ENCODE measurements around the gene RAB3GAP2.
"Not testable (repeated sequence)": the region's sequence is repeated elsewhere in the genome, so short reads cannot be mapped to it uniquely, and the experiment has no call there.

RAB3GAP2 gene

DNA sequence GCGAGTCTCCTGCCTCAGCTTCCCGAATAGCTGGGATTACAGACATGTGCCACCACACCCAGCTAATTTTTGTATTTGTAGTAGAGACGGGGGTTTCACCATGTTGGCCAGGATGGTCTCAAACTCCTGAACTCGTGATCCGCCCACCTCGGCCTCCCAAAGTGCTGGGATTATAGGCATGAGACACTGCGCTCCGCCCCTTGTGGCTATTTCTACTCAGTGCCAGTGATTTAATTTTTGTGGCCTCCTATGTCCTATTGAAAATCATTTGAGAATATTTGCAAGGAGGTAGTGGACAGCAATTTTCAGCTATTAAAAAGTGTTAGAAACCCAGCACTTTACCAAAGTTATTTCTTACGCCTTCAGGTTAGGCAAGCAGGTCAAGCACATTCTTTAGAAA lies 36.0 kb downstream of the RAB3GAP2 start:
- DNase-seq, result not testable (repeated sequence)

DNA sequence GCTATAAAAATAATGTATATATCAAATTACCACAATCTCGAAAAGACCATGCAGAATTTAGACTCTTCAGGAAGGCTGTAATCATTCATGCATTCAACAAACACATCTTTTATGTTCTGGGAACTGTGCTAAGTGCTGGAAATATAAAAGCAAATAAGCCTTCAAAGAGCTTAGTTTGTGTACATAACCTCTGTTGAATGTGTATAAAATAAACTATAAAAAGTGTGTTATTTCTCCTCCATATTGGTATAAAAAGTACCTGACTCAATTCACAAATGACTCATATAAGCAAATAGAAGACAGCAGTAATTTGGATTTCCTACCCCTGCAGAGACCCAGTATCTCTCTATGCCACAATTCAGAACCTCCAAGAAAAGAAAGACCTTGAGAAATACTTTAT lies 36.8 kb downstream of the RAB3GAP2 start:
- DNase-seq, result no peak

DNA sequence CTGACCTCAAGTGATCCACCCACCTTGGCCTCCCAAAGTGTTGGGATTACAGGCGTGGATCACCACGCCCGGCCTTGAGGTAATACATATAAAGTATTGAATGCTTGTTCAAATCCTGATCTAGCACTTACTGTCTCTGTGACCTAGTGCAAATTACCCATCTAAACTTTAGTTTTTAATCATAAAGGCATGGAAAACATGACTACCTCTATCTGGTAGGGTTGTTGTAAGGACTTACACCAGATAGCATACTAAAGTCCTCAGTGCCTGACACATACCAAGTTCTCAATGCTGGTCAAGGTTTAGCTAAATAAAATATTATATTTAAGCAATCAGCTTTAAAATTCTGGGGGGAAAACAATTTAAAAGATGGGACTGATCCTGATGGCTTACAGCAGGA lies 38.3 kb downstream of the RAB3GAP2 start:
- DNase-seq, result no peak

DNA sequence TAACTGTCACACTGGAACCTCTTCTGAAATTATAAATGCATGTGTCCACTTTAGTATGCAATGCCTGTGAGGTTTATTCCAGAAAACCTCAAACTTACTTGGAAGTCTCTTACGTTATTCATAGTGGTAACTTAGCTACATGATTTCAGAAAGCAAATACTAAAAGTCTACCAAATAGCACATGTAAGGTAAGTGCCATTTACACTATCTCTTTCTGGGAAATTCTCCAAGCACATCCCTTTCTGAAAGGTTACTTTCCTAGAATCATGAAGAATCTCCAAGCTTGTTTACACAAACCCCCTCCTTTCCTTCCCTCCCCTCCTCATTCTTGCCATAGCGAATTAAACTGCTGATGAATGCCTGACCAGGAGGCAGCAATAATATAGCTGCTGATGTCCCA lies 42.5 kb downstream of the RAB3GAP2 start:
- no peak for DNase-seq

DNA sequence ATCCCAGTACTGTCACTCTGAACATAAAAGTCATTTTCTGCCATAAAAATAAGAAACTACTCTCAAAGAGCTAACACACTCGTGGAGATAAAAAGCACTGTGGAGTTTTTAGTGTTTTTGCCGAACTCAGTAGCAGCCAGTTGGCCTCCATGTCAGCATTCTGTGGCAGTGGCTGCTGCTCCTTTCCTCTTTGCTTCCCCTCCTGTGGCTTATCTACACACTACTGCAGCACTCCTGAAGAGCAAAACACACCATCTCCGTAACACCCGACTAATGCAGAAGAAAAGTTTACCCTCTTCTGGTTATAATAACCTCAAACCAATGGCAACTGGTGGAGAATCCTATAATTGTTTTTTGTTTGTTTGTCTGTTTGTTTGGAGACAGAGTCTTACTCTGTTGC lies 44.9 kb downstream of the RAB3GAP2 start:
- no peak for DNase-seq

DNA sequence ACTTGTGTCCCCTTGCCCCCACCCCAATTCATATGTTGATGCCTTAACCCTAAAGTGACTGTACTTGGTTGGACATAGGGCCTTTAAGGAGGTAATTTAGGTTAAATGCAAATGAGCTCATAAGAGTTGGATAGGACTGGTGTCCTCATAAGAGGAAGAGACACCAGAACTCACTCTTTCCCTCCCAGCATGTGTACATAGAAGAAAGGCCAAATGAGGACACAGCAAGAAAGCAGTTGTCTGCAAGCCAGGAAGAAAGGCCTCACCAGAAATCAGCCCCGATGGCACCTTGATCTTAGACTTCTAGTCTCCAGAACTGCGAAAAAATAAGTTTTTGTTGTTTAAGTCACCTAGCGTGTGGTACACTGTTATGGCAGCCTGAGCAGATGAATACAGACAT lies 45.5 kb downstream of the RAB3GAP2 start:
- DNase-seq, result no peak

DNA sequence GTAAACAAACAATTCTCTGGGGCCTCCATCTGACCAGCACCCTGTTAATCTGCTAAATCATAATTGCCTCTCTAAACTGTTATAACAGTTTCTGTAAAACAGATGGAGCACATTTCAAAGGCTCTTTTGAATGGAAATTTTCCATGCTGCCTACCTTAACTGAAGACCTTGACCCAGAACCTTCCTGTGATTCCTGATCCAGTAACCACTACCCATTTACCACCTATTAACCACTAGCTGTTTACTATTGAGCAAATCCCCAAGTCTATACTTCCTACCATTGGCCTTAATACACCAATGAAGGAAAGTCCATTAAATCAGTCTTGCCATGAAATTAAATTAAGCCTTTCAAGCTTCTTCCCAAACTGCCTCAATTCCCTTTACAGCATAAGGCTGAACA lies 46.3 kb downstream of the RAB3GAP2 start:
- DNase-seq, result no peak

DNA sequence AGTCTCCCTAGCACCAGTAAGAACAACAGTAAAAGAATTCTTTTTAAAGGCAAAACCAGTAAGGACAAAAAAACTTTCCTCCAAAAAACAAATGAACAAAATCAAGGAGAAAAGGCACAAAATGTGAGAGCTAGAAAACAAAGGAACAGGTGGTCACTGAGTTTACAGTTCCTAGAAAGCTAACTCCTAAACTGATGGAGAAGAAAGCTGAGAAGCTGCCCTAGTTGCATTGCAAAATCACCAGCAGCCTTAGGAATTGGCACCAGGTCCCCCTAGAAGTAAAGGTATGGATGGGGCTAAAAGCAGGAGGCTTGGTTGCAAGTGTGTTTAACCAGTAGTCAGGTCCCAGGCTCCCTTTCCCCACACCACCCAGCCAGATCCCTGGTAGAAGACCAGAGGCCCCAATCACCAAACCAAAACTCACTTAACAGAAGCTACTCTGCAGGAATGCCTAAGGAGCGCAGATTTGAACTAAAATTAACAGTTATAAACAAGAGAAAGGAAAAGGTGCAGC lies 47.6 kb downstream of the RAB3GAP2 start:
- DNase-seq, result no peak

DNA sequence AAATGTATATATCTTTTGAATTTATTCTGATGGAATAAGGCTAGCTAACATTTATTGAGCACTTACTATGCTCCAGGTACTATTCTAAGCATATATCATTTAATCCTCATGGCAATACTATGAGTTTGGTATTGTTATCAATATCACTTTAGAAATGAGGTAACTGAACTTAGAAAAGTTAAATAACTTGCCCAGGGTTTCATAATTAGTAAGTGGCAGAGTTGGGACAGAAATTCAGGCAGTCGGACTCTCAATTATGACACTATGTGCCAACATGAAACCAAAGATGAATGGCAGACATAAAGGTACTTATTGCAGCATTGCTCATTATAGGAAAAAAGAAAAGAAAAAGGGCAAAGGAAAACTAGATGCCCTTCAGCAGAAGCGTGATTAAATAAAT lies 48.2 kb downstream of the RAB3GAP2 start:
- no peak for DNase-seq

DNA sequence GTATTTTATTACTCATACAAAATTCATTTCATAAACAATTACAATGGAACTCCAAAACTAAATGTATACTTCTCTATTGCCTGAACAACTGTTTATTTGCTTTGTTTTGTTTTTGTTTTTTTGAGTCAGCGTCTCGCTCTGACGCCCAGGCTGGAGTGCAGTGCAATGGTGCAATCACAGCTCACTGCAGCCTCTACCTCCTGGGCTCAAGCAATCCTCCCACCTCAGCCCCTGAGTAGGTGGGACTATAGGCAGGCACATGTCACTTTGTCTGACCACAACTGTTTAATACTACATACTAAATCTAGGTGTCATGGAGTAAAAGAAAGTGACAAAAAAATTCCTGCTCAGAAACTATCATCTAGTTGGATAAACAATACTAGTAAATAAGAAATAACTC lies 49.3 kb downstream of the RAB3GAP2 start:
- DNase-seq, result no peak

DNA sequence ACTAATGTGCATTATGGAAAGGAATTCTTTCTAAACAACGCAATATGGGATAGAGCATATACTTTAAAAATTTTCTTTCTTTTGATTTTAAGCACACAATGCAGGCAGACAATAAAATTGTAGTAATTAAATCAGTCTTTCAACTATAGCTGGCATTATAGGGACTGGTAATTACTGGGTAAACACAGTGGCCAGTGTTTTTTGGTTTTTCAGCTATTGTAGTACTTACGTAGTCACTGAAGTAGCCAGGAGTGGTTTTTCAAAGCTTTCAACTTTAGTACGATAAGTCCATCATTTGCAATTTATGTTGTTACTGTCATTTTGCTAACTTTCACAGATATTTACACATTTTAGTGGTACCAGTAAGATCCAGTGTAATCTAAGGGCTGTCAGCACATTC lies 50.6 kb downstream of the RAB3GAP2 start:
- no peak for DNase-seq

DNA sequence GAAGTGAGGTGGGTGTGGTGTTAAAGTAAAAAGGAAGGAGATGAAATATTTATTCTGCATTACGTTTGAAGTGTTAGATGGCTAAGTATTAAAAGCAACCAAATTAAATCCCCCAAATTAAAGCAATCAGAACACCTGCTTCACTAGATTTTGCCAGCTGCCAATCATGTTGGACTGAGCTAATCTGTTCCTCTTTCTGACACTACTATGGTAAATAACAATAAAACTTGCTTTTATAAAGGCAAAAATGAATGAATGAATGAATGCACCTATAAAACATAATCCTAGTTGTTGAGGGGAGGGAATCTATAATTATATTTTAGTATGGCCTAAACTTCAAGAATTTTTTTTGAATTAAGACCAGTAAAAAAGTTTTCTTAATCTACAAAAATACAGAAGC lies 51.0 kb downstream of the RAB3GAP2 start:
- DNase-seq, result no peak

DNA sequence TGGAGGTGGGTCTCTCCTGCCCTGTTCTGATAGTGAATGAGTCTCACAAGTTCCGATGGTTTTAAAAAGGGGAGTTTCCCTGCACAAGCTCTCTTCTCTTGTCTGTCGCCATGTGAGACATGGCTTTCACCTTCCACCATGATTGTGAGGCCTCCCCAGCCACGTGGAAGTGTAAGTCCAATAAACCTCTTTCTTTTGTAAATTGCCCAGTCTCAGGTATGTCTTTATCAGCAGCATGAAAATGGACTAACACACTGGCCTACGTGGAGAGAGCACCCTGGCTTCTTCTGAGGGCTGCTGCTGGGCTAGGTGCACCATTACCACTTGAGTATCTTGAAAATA lies 51.6 kb downstream of the RAB3GAP2 start:
- not testable (repeated sequence) for DNase-seq

DNA sequence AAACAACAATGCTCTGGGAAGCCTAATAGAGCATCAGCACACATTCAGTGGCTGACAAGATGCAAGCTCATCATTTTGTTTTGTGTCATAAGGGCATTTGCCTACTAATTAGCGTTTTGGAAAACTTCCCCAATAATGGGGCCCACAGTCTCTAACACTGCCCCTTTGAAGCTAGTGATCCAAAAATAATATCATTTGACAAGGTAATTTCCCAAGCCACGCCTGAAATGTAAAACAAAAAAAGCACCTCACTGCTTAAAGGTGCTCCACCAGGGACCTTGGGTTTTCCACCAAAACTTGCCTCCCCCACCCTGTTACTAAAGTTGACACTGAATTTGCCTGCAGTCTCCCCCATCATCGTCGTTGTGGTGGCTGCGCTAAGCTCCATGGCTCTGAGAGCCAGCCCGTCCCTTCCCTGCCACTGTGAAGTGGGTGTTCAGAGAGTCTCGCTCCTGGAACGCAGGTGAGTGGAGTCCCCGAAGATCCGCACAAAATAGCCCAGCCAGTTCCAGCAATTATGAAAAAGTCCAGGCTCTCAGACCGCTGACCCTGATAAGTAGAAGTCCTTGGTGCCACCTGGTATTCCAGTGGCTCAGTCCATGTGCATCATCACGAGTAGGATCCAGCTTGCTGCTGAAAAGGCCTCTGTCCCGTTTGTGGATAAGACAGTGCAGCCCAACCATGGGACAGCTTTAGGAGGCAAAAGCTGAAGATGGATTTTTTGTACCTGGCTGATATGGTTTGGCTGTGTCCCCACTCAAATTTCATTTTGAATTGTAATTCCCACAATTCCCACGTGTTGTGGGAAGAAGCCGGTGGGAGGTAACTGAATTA lies 52.2 kb downstream of the RAB3GAP2 start:
- no peak for DNase-seq

DNA sequence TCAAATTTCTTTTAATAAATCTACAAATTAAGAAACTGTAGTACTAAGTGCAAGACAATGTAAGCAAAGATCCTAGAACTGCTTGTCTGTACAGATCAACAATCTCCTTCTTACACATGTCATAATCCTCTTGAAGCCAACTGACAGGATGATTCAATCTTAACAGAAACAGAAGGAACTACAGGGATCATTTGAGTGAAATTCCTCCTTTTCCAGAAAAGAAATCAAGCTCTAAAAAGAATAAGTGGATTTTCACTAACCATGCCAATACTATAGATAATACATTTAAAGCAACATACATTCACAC lies 53.2 kb downstream of the RAB3GAP2 start:
- DNase-seq, result no peak

DNA sequence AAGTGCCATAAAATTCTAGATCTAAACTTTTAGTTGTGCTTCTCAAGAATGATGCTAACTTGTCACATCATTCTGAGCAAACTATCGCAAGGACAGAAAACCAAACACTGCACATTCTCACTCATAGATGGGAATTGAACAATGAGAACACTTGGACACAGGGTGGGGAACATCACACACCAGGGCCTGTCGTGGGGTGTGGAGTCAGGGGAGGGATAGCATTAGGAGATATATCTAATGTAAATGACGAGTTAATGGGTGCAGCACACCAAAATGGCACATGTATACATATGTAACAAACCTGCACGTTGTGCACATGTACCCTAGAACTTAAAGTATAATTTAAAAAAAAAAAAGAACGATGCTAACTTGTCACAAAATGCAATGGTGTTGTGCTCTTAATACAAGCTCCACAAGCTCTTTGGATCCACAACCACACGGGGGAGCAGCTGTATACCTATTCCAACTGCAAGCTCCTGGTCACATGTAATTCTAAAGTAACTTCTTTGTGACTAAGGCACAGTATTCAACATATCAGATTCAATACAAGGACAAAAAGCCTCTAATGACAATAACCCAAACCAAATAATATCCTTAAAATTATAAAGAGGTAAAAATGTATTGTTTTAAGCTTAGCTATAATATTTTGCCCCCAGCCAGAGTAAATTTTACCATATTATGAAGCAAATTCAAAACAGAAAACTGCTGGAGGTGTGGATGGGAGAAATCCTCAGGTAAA lies 53.7 kb downstream of the RAB3GAP2 start:
- peak; percentile 21 for DNase-seq

DNA sequence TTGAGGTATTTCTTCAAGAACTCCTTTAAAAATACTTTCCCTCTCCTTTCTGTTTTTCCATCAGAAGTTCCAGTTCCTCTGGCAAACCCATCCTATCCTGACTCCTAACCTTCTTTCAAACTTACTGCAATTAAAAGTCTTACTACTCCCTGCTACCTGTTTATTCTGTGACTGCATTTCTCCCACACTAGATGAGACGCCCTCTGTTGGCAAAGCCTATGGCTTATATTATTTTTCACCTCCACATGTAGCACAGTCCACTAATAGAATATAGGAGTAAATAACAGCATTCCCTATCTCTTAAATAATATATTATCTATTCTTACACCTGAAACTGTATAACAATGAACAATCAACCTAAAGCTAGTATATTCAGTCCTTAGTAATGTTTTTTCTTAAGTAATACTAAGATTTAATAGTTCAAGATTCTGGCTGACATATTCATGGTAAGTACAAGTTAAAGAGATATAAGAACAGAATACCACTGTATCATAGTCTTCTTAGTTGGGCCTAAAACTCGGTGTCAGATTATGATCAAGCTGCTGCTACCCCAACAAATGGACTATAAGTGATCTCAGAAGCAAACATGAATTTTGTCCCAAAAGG lies 54.8 kb downstream of the RAB3GAP2 start:
- DNase-seq, result no peak

DNA sequence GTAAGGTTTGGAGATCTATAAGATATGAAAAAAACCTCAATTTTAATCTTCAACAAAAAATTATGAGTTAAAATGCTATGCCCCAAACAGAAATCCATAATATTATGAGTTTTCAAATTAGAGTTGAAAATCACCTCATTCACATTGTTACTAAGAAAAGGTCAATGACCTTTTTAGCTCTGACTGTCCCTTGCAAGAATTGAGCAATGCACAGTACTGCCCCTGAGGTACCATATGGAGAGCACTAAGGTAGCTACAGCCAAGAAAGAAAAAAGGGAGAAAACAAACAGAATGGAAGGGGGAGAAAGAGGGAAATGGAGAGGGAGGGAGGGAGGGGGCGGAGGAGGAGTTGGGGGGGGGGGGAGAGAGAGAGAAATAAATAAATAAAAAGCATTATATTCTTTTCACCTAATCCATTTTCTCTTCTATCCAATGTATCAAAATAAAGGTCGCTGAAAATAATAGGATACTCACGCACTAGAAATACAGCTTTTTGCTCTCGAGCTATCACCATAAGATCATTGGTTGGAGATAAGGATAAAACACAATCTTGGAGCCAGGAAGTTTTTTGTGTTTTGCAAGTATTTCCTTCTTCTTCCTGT lies 58.8 kb downstream of the RAB3GAP2 start:
- no peak for DNase-seq

DNA sequence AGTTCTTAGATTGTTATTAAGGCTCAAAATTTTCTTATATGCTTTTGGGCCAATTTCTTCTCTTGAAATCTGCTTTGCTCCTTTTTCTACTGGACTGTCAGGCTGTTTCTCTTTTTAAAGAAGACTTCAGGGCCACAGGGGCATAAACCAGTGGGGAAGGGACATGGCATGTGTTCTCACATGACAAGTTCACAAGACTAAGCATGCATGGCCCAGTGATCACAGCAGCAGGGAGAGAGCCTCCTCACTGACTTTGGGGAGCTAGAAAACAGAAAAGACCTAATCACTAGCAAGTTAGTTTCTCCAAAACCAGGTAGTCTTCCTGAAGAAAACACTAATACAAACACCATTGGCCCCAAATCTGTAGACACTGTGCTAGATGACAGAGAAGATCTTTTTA lies 64.8 kb downstream of the RAB3GAP2 start:
- no peak for DNase-seq

DNA sequence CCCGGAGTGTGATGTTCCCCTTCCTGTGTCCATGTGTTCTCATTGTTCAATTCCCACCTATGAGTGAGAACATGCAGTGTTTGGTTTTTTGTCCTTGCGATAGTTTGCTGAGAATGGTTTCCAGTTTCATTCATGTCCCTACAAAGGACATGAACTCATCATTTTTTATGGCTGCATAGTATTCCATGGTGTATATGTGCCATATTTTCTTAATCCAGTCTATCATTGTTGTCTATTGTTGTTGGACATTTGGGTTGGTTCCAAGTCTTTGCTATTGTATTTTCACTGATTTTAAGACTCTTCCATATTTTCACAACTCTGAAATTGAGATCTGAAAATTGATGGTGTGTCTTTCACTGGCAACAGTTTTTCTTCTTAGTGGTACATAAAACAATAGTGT lies 67.5 kb downstream of the RAB3GAP2 start:
- not testable (repeated sequence) for DNase-seq

DNA sequence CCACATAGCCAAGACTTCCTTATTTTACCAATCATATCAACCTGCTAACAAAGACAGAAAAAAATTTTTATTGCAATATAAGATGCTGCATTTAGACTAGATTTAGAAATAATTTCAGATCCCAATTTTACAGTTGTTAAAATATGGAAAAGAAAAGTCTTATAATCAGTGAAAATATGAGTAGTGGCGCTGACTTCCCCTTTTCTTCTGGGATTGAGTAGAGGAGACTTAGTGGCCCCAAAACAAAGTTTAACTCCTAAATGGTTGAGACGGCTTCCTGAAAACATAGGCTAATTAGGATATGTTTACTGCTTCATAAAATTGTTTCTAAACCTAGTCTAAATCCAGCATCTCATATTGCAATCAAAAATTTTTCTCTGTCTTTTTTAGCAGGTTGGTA lies 68.4 kb downstream of the RAB3GAP2 start:
- peak; percentile 28 for DNase-seq

DNA sequence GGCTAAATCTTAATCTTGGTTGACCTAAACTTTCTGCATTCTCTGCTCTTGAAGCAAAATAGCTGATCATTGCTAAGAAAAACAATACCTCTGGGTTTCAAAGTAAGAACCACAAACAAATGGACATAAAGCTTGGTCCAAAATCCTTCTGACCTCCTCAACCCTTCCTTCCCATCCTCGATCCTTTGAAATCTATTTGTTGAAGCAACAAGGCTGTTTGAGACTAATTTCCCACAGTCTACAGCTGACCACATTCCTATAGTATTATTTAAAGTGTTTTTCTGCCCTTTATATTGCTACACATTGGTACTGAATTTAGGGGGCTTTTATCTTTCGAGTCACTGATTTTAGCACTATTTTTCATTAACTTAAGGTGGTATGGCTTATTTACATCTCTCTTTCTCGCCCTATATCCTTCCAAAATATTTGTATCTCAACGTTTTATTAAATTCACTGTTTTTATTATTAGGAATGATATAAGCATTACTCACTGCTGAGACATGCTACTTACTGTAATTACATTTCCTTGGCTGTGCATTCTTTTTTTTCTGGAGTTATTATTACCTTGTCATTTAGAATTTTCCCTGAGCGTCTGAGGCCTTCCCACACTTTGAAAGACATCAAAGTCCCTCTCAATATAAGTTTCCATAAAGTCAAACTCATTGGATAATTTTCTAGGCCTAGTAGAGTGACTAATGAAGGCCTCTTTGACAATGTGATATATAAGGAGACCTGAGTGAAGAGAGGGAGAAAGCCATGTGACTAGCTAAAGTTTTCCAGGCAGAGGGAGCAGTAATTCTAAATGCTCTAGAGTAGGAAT lies 73.9 kb downstream of the RAB3GAP2 start:
- DNase-seq, result no peak

DNA sequence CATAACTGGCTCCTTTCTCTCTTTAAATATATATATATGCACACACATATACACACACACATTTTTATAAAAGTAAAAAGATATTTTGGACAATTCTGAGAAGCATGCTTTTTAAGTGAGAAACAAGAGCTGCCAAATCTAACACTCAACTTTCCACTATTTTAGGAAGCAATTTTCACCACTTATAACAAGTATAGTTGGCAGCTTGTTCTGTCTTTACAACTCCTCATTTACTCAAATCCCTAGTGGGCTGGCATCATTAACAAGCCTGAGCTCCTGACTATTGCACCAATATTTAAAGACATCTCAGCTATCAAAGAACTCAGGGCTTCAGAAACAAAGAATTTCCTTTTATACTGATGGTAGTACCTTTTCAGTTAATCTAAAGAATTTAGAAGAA lies 76.6 kb downstream of the RAB3GAP2 start:
- DNase-seq, result no peak

Measured in MV-4-11 (cell line).